Thyroid gland (tissue), 4 donors: ENCODE results near the gene PRKCH. TPM values are rescaled to one million over a fixed set of nuclear protein-coding genes. Genes with fewer than 3 reads are reported as not detected.

Experiments used
- DNase-seq, 2 donors: peaks; one replicate each; pipeline ENCODE4 v3.0.0-alpha.2; 2019
- H3K27ac ChIP-seq, 3 donors: fragments of 200-600 bp; sonication (generic); 1 replicate in 2 of 3; 2 replicates in 1 of 3; pipeline ENCODE4 v1.5.1; 2016 to 2019; ENCODE audit warnings: mild to moderate bottlenecking in 1 of 3, moderate library complexity in 1 of 3
- H3K27me3 ChIP-seq: fragments of 200-600 bp; sonication (generic); one replicate; pipeline ENCODE4 v1.5.1; 2019
- H3K36me3 ChIP-seq, 2 donors: fragments of 200-600 bp; sonication (generic); one replicate each; pipeline ENCODE4 v1.5.1; 2016 to 2019
- H3K4me1 ChIP-seq, 2 donors: fragments of 200-600 bp; sonication (generic); one replicate each; pipeline ENCODE4 v1.5.1; 2017 to 2019
- H3K4me3 ChIP-seq, 3 donors: fragments of 200-600 bp; sonication (generic); replicated peaks in 1 of 3; 1 replicate in 2 of 3; 2 replicates in 1 of 3; pipeline ENCODE4 v1.5.1; 2016; ENCODE audit warnings: mild to moderate bottlenecking in 1 of 3
- H3K9me3 ChIP-seq: fragments of 200-600 bp; sonication (generic); one replicate; pipeline ENCODE4 v1.5.1; 2017
- CTCF ChIP-seq, 6 experiments: fragments of 200-600 bp in 3 of 6; fragments of 450-650 bp in 3 of 6; sonication (generic) in 3 of 6; IDR thresholded peaks; one replicate each; pipeline ENCODE4 v1.5.1; 2016 to 2019; ENCODE audit warnings: antibody characterized with exemption in 6 of 6, mild to moderate bottlenecking in 2 of 6, inconsistent platforms in 1 of 6, moderate library complexity in 1 of 6
- POLR2A ChIP-seq, 2 donors: fragments of 450-650 bp; IDR thresholded peaks; one replicate each; pipeline ENCODE4 v1.6.1; 2017; ENCODE audit warnings: antibody characterized with exemption in 2 of 2, mild to moderate bottlenecking in 2 of 2, moderate library complexity in 1 of 2
- WGBS, 2 donors: methylation state at CpG; one replicate each; pipeline ENCODE4 v1.1.5; 2017; 5-methylcytosine and 5-hydroxymethylcytosine counted together
- intact Hi-C: fragments of 100-400 bp; cut with DNase I; formaldehyde crosslinking; loops from one replicate; pipeline ENCODE4 v1.15.1; 2023
- total RNA-seq, 4 donors: library from RNA; depleted of rRNA; stranded (reverse); fragments of >200 nt; gene quantifications; one replicate each; pipeline ENCODE4 v1.2.3, GENCODE V29; 2016

The PRKCH gene
- total RNA-seq, 4 donors from 2014 or later: 34.0 to 68.7 (median 49.8) TPM

- Histone ChIP-seq H3K36me3 (no peaks in the 10 kb centered on the region), H3K27me3 (no peaks in the 10 kb centered on the region), H3K4me3 (no peak overlapping the region), H3K27ac (no peak overlapping the region), H3K9me3 (no peaks in the 10 kb centered on the region), H3K4me1 (peaks cover 15 to 20% of the 10 kb centered on the region in 2 donors)
- 89 to 99% methylated on average over 2 of the region's 2 CpGs for WGBS, 2 donors
- TF ChIP-seq CTCF (IDR thresholded peaks at IDR 0.05): no peak
- no peak for TF ChIP-seq POLR2A (IDR thresholded peaks at IDR 0.05)
- no peak for DNase-seq
- intact Hi-C loops: no loop called here
Measured at GRCh38 chr14:61372379-61372778, 51.0 kb downstream of the PRKCH start.

GRCh38 chr14:61372842-61373555 lies 51.6 kb downstream of the PRKCH start:
- no peak for DNase-seq
- TF ChIP-seq CTCF (IDR thresholded peaks at IDR 0.05): no peak
- TF ChIP-seq POLR2A (IDR thresholded peaks at IDR 0.05): no peak
- intact Hi-C loops: no loop called here
- peaks cover 11 to 14% of the 10 kb centered on the region in 2 donors for H3K4me1 ChIP-seq
- no peaks in the 10 kb centered on the region for H3K9me3 ChIP-seq
- WGBS, 2 donors: 94 to 95% methylated on average over 3 of the region's 3 CpGs
- H3K36me3 ChIP-seq: no peaks in the 10 kb centered on the region
- no peaks in the 10 kb centered on the region for H3K27me3 ChIP-seq
- H3K27ac ChIP-seq: no peak overlapping the region
- H3K4me3 ChIP-seq: no peak overlapping the region

GRCh38 chr14:61374284-61374683 lies 52.9 kb downstream of the PRKCH start:
- Histone ChIP-seq H3K9me3 (no peaks in the 10 kb centered on the region), H3K27me3 (no peaks in the 10 kb centered on the region), H3K4me1 (peaks cover 0 to 1% of the 10 kb centered on the region in 2 donors), H3K36me3 (no peaks in the 10 kb centered on the region), H3K27ac (no peak overlapping the region), H3K4me3 (no peak overlapping the region)
- intact Hi-C loops: no loop called here
- no peak for DNase-seq
- 96 to 100% methylated on average over 3 of the region's 3 CpGs for WGBS, 2 donors
- TF ChIP-seq CTCF (IDR thresholded peaks at IDR 0.05): no peak

- no peaks in the 10 kb centered on the region for H3K4me1 ChIP-seq
- no peaks in the 10 kb centered on the region for H3K27me3 ChIP-seq
- WGBS, 2 donors: 93 to 96% methylated on average over 3 of the region's 3 CpGs
- TF ChIP-seq CTCF (IDR thresholded peaks at IDR 0.05) (no peak), POLR2A (IDR thresholded peaks at IDR 0.05) (no peak)
- no peak overlapping the region for H3K27ac ChIP-seq
- DNase-seq: no peak
- H3K4me3 ChIP-seq: no peak overlapping the region
- intact Hi-C loops: no loop called here
- H3K36me3 ChIP-seq: no peaks in the 10 kb centered on the region
- H3K9me3 ChIP-seq: no peaks in the 10 kb centered on the region
Measured at GRCh38 chr14:61375218-61375617, 53.8 kb downstream of the PRKCH start.

GRCh38 chr14:61376314-61376713 lies 54.9 kb downstream of the PRKCH start:
- Histone ChIP-seq H3K4me1 (no peaks in the 10 kb centered on the region), H3K4me3 (no peak overlapping the region), H3K27ac (no peak overlapping the region), H3K27me3 (no peaks in the 10 kb centered on the region), H3K36me3 (no peaks in the 10 kb centered on the region), H3K9me3 (no peaks in the 10 kb centered on the region)
- DNase-seq: no peak
- intact Hi-C loops: no loop called here
- TF ChIP-seq CTCF (IDR thresholded peaks at IDR 0.05): no peak
- 94 to 100% methylated on average over 1 of the region's 1 CpG for WGBS, 2 donors
